ENCODE measurements around the gene NPNT. TPM values are rescaled to one million over a fixed set of nuclear protein-coding genes. Genes with fewer than 3 reads are reported as not detected.
"Not testable (repeated sequence)": the region's sequence is repeated elsewhere in the genome, so short reads cannot be mapped to it uniquely, and the experiment has no call there.

Gene NPNT
- total RNA-seq, 1 donor from 2014 or later = 3.1 TPM

GRCh38 chr4:105851196-105851595 is 44.1 kb upstream of the NPNT start:
- no peak overlapping the region for H3K27ac Mint-ChIP-seq (ENCODE audit: unreplicated experiment)
- no peaks in the 10 kb centered on the region for H3K27me3 ChIP-seq (ENCODE audit: insufficient read depth, low read length)
- no peak overlapping the region for H3K9ac ChIP-seq (ENCODE audit: low read length)
- H3K4me3 ChIP-seq (ENCODE audit: insufficient read depth, low read depth, low read length) = no peak overlapping the region
- H3K36me3 Mint-ChIP-seq (ENCODE audit: low read depth, unreplicated experiment) = peaks cover 8% of the 10 kb centered on the region
- H3K4me1 ChIP-seq (ENCODE audit: insufficient read depth, low read length) = no peaks in the 10 kb centered on the region
- H3K36me3 ChIP-seq (ENCODE audit: insufficient read depth, low read length) = no peaks in the 10 kb centered on the region
- no peaks in the 10 kb centered on the region for H3K9me3 ChIP-seq (ENCODE audit: insufficient read depth, low read depth, low read length)
- no peak overlapping the region for H2AFZ ChIP-seq (ENCODE audit: low read depth, low read length)
- no peak overlapping the region for H3K4me2 ChIP-seq (ENCODE audit: low read length)
- H3K9me3 Mint-ChIP-seq (ENCODE audit: unreplicated experiment) = peaks cover 12% of the 10 kb centered on the region
- H3K4me1 Mint-ChIP-seq (ENCODE audit: low read depth, unreplicated experiment) = no peaks in the 10 kb centered on the region
- DNase-seq (ENCODE audit: low read depth) = no peak
- no peaks in the 10 kb centered on the region for H3K27me3 Mint-ChIP-seq (ENCODE audit: low read depth, unreplicated experiment)
- TF ChIP-seq CTCF (IDR thresholded peaks at IDR 0.05; ENCODE audit: insufficient read depth, low read depth, low read length) (no peak), EZH2 (IDR thresholded peaks at IDR 0.05; ENCODE audit: insufficient read depth, low read length) (no peak)
- no peaks in the 10 kb centered on the region for H3K79me2 ChIP-seq (ENCODE audit: insufficient read depth, low read length)
- H3K4me3 Mint-ChIP-seq (ENCODE audit: unreplicated experiment) = no peak overlapping the region
- H3K27ac ChIP-seq (ENCODE audit: low read depth, low read length) = no peak overlapping the region
- H4K20me1 ChIP-seq (ENCODE audit: insufficient read depth, low read length) = no peaks in the 10 kb centered on the region
- FAIRE-seq = no peak

- H3K9me3 ChIP-seq (ENCODE audit: insufficient read depth, low read depth, low read length); H3K4me2 ChIP-seq (ENCODE audit: low read length); H3K79me2 ChIP-seq (ENCODE audit: insufficient read depth, low read length); DNase-seq (ENCODE audit: low read depth); H3K4me1 ChIP-seq (ENCODE audit: insufficient read depth, low read length); H3K27me3 Mint-ChIP-seq (ENCODE audit: low read depth, unreplicated experiment); H3K27ac ChIP-seq (ENCODE audit: low read depth, low read length); H3K27me3 ChIP-seq (ENCODE audit: insufficient read depth, low read length); H4K20me1 ChIP-seq (ENCODE audit: insufficient read depth, low read length); H3K4me1 Mint-ChIP-seq (ENCODE audit: low read depth, unreplicated experiment); H3K27ac Mint-ChIP-seq (ENCODE audit: unreplicated experiment); H3K4me3 Mint-ChIP-seq (ENCODE audit: unreplicated experiment); H3K36me3 ChIP-seq (ENCODE audit: insufficient read depth, low read length); FAIRE-seq; H2AFZ ChIP-seq (ENCODE audit: low read depth, low read length); H3K36me3 Mint-ChIP-seq (ENCODE audit: low read depth, unreplicated experiment); H3K4me3 ChIP-seq (ENCODE audit: insufficient read depth, low read depth, low read length); H3K9ac ChIP-seq (ENCODE audit: low read length): not testable (repeated sequence)
- peaks cover 14% of the 10 kb centered on the region for H3K9me3 Mint-ChIP-seq (ENCODE audit: unreplicated experiment)
Measured at GRCh38 chr4:105852230-105852629, 43.0 kb upstream of the NPNT start.

- no peak overlapping the region for H3K4me3 ChIP-seq (ENCODE audit: insufficient read depth, low read depth, low read length)
- no peak overlapping the region for H3K27ac Mint-ChIP-seq (ENCODE audit: unreplicated experiment)
- FAIRE-seq (no peak), DNase-seq (ENCODE audit: low read depth) (no peak)
- H3K36me3 ChIP-seq (ENCODE audit: insufficient read depth, low read length) = no peaks in the 10 kb centered on the region
- H3K27me3 ChIP-seq (ENCODE audit: insufficient read depth, low read length) = no peaks in the 10 kb centered on the region
- H3K9me3 Mint-ChIP-seq (ENCODE audit: unreplicated experiment) = peaks cover 27% of the 10 kb centered on the region
- H3K4me2 ChIP-seq (ENCODE audit: low read length) = no peak overlapping the region
- H3K4me3 Mint-ChIP-seq (ENCODE audit: unreplicated experiment) = no peak overlapping the region
- peaks cover 3% of the 10 kb centered on the region for H3K27me3 Mint-ChIP-seq (ENCODE audit: low read depth, unreplicated experiment)
- H3K9ac ChIP-seq (ENCODE audit: low read length) = no peak overlapping the region
- H3K4me1 ChIP-seq (ENCODE audit: insufficient read depth, low read length) = no peaks in the 10 kb centered on the region
- peaks cover 6% of the 10 kb centered on the region for H3K36me3 Mint-ChIP-seq (ENCODE audit: low read depth, unreplicated experiment)
- TF ChIP-seq CTCF (IDR thresholded peaks at IDR 0.05; ENCODE audit: insufficient read depth, low read depth, low read length) (no peak), EZH2 (IDR thresholded peaks at IDR 0.05; ENCODE audit: insufficient read depth, low read length) (no peak)
- H4K20me1 ChIP-seq (ENCODE audit: insufficient read depth, low read length) = no peaks in the 10 kb centered on the region
- H2AFZ ChIP-seq (ENCODE audit: low read depth, low read length) = no peak overlapping the region
- no peak overlapping the region for H3K27ac ChIP-seq (ENCODE audit: low read depth, low read length)
- H3K4me1 Mint-ChIP-seq (ENCODE audit: low read depth, unreplicated experiment) = peaks cover 2% of the 10 kb centered on the region
- H3K79me2 ChIP-seq (ENCODE audit: insufficient read depth, low read length) = no peaks in the 10 kb centered on the region
- H3K9me3 ChIP-seq (ENCODE audit: insufficient read depth, low read depth, low read length) = peaks cover 6% of the 10 kb centered on the region
Measured at GRCh38 chr4:105858466-105859040, 36.7 kb upstream of the NPNT start.
